ENCODE results near the gene TTLL8. TPM values are rescaled to one million over a fixed set of nuclear protein-coding genes. Genes with fewer than 3 reads are reported as not detected.
A peak's percentile ranks its signal among the peaks of the same experiment; 100 is the strongest.

Gene TTLL8
- polyA plus RNA-seq, 2 of the 4 experiments (the other 2 are of a cell fraction): not detected

DNA sequence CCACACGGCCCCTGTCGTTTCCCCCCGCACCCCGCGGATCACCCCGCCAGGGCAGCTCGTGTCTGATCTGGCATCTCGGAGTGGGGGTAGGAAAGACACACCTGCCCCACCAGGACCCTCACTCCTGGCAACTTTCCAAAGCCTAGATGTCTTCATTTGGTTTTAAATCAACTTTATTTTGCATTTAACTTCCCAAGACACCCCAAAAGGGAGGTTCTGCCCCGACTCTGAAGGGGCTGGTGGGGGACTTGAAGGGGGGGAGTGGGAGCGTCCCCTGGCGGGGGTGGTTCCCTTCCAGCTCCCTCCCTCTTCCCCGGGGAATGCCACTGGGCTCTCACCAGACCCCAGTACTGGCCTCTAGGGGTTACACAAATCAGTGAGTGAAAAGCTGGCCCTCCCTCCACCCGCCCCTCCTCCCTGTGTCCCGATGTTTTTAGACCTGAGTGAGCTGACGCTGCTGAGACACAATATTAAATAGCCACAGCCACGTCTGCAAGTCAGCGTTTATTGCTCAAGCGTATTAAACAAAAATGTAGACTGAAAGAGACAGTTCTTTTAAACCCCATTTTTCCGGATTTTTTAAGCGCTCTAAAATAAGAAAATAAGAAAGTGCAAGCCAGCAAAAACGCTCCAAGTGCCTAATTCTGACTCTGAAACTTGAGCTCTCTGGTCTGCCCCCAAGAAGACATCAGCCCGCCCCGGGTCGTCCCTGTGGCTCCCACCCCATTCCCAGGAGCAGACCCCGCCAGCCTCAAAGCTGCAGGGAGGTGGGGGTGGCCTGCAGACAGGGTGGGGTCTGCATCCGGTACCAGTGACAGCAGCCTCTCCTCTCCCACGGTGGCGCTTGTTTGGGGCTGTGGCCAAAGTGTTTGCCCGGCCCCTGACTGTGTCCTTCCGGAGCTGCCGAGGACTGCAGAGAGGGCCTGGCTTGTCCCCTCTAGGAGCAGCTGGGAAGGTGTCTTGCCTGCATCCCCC is 1.1 kb upstream of the TTLL8 start:
- peak; percentile 54 to 83; a peak in 4 of 6 replicates for ATAC-seq
- TF ChIP-seq MAFK (IDR thresholded peaks at IDR 0.05; ENCODE audit: partially characterized antibody) (peak; percentile 85), HOXB5 (CRISPR knock-in tag; IDR thresholded peaks at IDR 0.05) (no peak)
- DNase-seq (ENCODE audit: low read depth in 1 of 2, low spot score in 1 of 2): peak; percentile 29 to 62
- H3K4me3 ChIP-seq: peak overlapping the region; percentile 44; the same call in 2 of the 3 replicates
- 35% methylated on average over 20 of the region's 31 CpGs for WGBS (ENCODE audit: missing lambda C conversion rate)
- no peak for FAIRE-seq
- peak overlapping the region; percentile 56 to 82; a peak in 5 of 6 replicates for H3K27ac ChIP-seq
- CTCF ChIA-PET: interaction anchor here (1.0 to 1.4 kb wide), 2 partner anchors 15 to 29 kb away, joined by 3 to 4 read pairs; no protein-coding TSS in a partner anchor
- H3K4me2 ChIP-seq: peak overlapping the region; percentile 88
- H3K9me3 ChIP-seq: no peaks in the 10 kb centered on the region
- POLR2A ChIA-PET: no interaction called here
- H3K4me1 ChIP-seq: peaks cover 9% of the 10 kb centered on the region; the same call in 2 of the 3 replicates

DNA sequence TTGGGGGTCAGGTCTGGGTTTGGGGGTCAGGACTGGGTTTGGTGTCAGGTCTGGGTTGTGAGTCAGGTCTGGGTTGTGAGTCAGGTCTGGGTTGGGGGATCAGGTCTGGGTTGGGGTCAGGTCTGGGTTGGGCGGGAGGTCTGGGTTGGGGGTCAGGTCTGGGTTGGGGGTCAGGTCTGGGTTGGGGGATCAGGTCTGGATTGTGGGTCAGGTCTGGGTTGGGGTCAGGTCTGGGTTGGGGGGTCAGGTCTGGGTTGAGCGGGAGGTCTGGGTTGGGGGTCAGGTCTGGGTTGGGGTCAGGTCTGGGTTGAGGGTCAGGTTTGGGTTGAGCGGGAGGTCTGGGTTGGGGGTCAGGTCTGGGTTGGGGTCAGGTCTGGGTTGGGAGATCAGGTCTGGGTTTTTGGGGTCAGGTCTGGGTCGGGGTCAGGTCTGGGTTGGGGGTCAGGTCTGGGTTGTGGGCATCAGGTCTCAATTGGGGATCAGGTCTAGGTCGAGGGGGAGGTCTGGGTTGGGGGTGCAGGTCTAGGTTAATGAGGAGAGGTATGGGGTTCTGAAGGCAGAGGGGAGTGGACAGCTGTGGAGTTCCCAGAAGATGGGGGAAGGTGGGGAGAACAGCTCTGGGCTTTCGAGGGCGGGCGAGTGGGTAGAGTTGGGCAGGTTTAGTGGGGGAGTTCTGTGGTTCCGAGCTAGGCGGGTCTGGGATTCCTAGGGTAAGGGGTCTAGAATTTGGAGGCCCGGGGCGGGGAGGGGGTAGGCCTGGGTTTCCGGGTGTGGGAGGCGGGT is 629 bp downstream of the TTLL8 start:
- peaks cover 9% of the 10 kb centered on the region; the same call in 2 of the 3 replicates for H3K4me1 ChIP-seq
- TF ChIP-seq ZC3H11A (IDR thresholded peaks at IDR 0.05) (no peak), NPAS2 (CRISPR knock-in tag; IDR thresholded peaks at IDR 0.05; ENCODE audit: borderline replicate concordance) (no peak), ZNF302 (CRISPR knock-in tag; IDR thresholded peaks at IDR 0.05) (no peak), POLR2A (IDR thresholded peaks at IDR 0.05; ENCODE audit: low read length) (no peak), EHMT2 (IDR thresholded peaks at IDR 0.05; ENCODE audit: low read depth) (no peak), MYC (IDR thresholded peaks at IDR 0.05; ENCODE audit: borderline replicate concordance, low read length) (no peak), ZFP36 (IDR thresholded peaks at IDR 0.05; ENCODE audit: borderline replicate concordance, partially characterized antibody) (no peak), EP300 (IDR thresholded peaks at IDR 0.05) (no peak)
- TF ChIP-seq, protein P1, sequence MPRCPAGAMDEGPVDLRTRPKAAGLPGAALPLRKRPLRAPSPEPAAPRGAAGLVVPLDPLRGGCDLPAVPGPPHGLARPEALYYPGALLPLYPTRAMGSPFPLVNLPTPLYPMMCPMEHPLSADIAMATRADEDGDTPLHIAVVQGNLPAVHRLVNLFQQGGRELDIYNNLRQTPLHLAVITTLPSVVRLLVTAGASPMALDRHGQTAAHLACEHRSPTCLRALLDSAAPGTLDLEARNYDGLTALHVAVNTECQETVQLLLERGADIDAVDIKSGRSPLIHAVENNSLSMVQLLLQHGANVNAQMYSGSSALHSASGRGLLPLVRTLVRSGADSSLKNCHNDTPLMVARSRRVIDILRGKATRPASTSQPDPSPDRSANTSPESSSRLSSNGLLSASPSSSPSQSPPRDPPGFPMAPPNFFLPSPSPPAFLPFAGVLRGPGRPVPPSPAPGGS (IDR thresholded peaks at IDR 0.05): no peak
- H3K9me3 ChIP-seq: no peaks in the 10 kb centered on the region
- CTCF ChIA-PET: no interaction called here
- FAIRE-seq: no peak
- H3K4me2 ChIP-seq: peak overlapping the region; percentile 88
- no peak for DNase-seq (ENCODE audit: low read depth in 1 of 2, low spot score in 1 of 2)
- peak in 1 of 2 experiments; percentile 60; a peak in 2 of 6 replicates for ATAC-seq
- 69% methylated on average over 7 of the region's 14 CpGs for WGBS (ENCODE audit: missing lambda C conversion rate)
- no peak overlapping the region for H3K4me3 ChIP-seq
- POLR2A ChIA-PET: no interaction called here
- H3K27ac ChIP-seq: no peak overlapping the region

DNA sequence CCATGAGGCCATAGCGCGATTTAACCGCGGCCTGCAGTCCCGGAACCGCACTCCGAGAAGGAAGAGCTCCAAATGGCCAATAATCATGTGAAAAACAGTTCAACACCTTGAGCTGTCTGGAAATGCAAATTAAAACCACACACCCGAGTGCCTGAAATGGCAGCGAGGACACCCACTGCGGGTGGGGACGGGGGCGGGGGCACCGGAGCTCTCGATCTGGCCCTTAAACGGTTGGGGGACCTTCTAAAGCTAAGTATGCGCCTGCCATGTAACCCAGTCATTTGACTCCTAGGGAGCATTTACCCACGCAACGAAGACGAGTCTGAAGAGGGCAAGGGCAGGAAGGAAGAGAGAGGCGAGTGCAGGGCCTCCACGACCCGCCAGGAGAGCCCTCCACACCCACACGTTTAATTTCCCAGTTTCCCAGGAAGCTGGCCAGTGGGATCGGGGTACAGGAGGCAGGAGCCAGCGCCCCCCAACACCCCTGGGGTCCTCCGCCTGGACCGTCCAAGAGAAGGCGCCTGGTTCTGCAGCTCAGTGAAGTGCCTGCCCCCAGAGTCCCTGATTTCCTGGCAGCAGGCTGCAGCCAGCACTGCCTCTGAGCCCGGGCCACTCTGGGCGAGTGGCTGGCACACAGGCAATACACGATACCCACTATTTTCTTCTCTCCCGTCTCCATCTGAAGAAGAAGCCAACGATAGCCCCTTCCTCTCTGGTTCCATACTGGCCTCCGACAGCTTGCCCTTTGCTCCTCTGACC is 1.7 kb downstream of the TTLL8 start:
- Histone ChIP-seq H3K4me3 (no peak overlapping the region), H3K4me2 (no peak overlapping the region), H3K27ac (no peak overlapping the region), H3K4me1 (peaks cover 9% of the 10 kb centered on the region; the same call in 2 of the 3 replicates), H3K9me3 (no peaks in the 10 kb centered on the region)
- 90% methylated on average over 19 of the region's 34 CpGs for WGBS (ENCODE audit: missing lambda C conversion rate)
- ChIA-PET CTCF (interaction anchor here (1.3 to 2.8 kb wide), 3 partner anchors 26 to 133 kb away, joined by 3 to 12 read pairs (median 5); no protein-coding TSS in a partner anchor), POLR2A (interaction anchor here (0.6 kb wide), 1 partner anchor 16 kb away, joined by 3 read pairs; no protein-coding TSS in a partner anchor)
- ATAC-seq: no peak; a peak in 1 of 6 replicates
- DNase-seq (ENCODE audit: low read depth in 1 of 2, low spot score in 1 of 2): no peak
- no peak for FAIRE-seq
- no peak for TF ChIP-seq ZNF302 (CRISPR knock-in tag; IDR thresholded peaks at IDR 0.05)
- no peak for TF ChIP-seq CHD2 (IDR thresholded peaks at IDR 0.05; ENCODE audit: low read length, partially characterized antibody)
- TF ChIP-seq TP53 (CRISPR knock-in tag; IDR thresholded peaks at IDR 0.05): no peak
- no peak for TF ChIP-seq SREBF2 (IDR thresholded peaks at IDR 0.05)
- TF ChIP-seq HEYL (CRISPR knock-in tag; IDR thresholded peaks at IDR 0.05): no peak
- no peak for TF ChIP-seq RNF2 (IDR thresholded peaks at IDR 0.05; ENCODE audit: borderline replicate concordance, low read depth)
- TF ChIP-seq, protein P2, sequence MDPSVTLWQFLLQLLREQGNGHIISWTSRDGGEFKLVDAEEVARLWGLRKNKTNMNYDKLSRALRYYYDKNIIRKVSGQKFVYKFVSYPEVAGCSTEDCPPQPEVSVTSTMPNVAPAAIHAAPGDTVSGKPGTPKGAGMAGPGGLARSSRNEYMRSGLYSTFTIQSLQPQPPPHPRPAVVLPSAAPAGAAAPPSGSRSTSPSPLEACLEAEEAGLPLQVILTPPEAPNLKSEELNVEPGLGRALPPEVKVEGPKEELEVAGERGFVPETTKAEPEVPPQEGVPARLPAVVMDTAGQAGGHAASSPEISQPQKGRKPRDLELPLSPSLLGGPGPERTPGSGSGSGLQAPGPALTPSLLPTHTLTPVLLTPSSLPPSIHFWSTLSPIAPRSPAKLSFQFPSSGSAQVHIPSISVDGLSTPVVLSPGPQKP (IDR thresholded peaks at IDR 0.05; ENCODE audit: low read depth, low read length): no peak
- TF ChIP-seq RCOR1 (IDR thresholded peaks at IDR 0.05; ENCODE audit: low read depth, low read length): no peak
- TF ChIP-seq ESRRA (IDR thresholded peaks at IDR 0.05; ENCODE audit: borderline replicate concordance, low read length): no peak
- no peak for TF ChIP-seq MYC (IDR thresholded peaks at IDR 0.05; ENCODE audit: borderline replicate concordance, low read length)
- TF ChIP-seq, protein P3, sequence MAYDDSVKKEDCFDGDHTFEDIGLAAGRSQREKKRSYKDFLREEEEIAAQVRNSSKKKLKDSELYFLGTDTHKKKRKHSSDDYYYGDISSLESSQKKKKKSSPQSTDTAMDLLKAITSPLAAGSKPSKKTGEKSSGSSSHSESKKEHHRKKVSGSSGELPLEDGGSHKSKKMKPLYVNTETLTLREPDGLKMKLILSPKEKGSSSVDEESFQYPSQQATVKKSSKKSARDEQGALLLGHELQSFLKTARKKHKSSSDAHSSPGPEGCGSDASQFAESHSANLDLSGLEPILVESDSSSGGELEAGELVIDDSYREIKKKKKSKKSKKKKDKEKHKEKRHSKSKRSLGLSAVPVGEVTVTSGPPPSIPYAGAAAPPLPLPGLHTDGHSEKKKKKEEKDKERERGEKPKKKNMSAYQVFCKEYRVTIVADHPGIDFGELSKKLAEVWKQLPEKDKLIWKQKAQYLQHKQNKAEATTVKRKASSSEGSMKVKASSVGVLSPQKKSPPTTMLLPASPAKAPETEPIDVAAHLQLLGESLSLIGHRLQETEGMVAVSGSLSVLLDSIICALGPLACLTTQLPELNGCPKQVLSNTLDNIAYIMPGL (CRISPR knock-in tag; IDR thresholded peaks at IDR 0.05; ENCODE audit: borderline replicate concordance): no peak
- TF ChIP-seq POLR2AphosphoS2 (conservative IDR thresholded peaks at IDR 0.05; ENCODE audit: low read length): no peak
- TF ChIP-seq RAD21 (conservative IDR thresholded peaks at IDR 0.05 in 1 of 2, IDR thresholded peaks at IDR 0.05 in 1 of 2): no peak
- TF ChIP-seq TFCP2L1 (CRISPR knock-in tag; IDR thresholded peaks at IDR 0.05): no peak
- TF ChIP-seq, protein P4, sequence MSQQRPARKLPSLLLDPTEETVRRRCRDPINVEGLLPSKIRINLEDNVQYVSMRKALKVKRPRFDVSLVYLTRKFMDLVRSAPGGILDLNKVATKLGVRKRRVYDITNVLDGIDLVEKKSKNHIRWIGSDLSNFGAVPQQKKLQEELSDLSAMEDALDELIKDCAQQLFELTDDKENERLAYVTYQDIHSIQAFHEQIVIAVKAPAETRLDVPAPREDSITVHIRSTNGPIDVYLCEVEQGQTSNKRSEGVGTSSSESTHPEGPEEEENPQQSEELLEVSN (IDR thresholded peaks at IDR 0.05; ENCODE audit: borderline replicate concordance, low read depth): no peak

Measured in A549 (cell line).